Left kidney (tissue), 8 donors: ENCODE data around the gene LPXN. TPM values are rescaled to one million over a fixed set of nuclear protein-coding genes. Genes with fewer than 3 reads are reported as not detected.

Experiments used
- DNase-seq: peaks from one replicate; pipeline ENCODE4 v3.0.0-alpha.2; 2013
- long read RNA-seq, 8 donors: transcript quantifications; one replicate each; lab custom pipeline, GENCODE V29; 2026
- polyA plus RNA-seq: library from polyadenylated mRNA; unstranded; fragments of 120-200 nt; gene quantifications from one replicate; pipeline ENCODE4 v1.2.1, GENCODE V29; 2013; ENCODE audit not compliant: insufficient read length

The LPXN gene
- 10.9 TPM for polyA plus RNA-seq
- long read RNA-seq, donor 1 = 0 reads
- long read RNA-seq, donor 2 = 0 reads
- long read RNA-seq, donor 3, partial matches to known transcripts = 31 of 42 reads
- long read RNA-seq, donor 3, other reads (novel, unspliced or antisense) = 11 of 42 reads
- long read RNA-seq, donor 4 = 0 reads
- long read RNA-seq, donor 5, partial matches to known transcripts = 0 of 2 reads
- long read RNA-seq, donor 5, other reads (novel, unspliced or antisense) = 0 of 2 reads
- long read RNA-seq, donor 6, partial matches to known transcripts = 0 of 1 reads
- long read RNA-seq, donor 6, other reads (novel, unspliced or antisense) = 0 of 1 reads
- long read RNA-seq, donor 7, partial matches to known transcripts = 0 of 2 reads
- long read RNA-seq, donor 7, other reads (novel, unspliced or antisense) = 0 of 2 reads
- long read RNA-seq, donor 8 = 0 reads

DNA sequence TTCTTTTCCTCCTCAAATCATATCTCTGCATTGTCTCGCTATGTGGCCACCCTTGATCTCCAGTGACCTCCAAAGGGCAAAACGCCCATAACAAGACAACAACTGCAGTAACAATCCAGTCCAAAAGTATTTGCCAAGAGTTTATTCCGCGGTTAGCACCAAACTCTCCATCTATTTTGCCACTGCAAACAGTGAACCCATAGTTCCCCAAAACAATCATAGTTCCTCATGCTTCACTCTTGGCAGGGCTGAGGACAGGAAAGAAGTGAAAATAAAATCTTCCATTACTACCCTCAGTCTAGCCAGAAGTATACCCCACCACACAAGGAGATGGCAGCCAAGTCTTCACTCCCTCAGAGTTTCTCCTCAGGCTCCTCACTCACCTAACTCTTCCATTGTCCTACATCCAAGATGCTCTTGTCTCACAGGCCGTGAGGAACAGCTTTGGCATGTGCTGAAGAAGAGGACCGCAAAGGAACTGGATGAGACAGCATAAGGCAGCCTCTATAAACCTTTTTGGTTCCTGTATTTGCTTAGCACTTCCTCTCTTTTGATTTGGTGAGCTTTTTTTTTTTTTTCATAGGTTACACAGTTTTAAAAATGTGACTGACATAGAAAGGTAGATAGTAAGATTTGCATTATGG, at the start of gene LPXN:
LPXN (minus strand) TSS at position 480 of the 644 bp plus-strand sequence; CDS start at position 396, 84 bp downstream.
- DNase-seq = no peak

DNA sequence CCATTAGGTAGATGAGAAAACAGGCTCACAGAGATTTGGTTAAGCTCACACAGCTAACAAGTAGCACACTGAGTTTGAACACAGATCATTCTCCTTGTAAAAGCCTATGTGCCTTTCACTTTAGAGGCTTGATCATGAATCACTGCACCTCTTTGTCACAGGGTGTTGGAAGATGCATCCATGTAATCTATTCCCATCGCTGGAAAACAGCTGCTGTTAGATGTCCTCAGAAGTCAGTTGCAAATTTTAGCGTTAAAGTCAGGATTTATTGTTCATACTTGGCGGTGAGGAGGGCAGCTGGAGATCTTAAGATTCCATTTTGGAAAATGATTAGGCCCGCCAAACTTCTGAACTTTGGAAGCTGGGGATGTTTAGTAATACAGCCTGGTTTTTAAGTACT, 49.4 kb upstream of the LPXN start:
- DNase-seq = no peak

GRCh38 chr11:58622344-58622743, 46.7 kb upstream of the LPXN start, which contains the start of gene CNTF:
Gene CNTF (plus strand): TSS chr11:58622665. CDS start chr11:58622753, 88 bp downstream.
- DNase-seq = no peak

GRCh38 chr11:58621586-58622262, 46.1 kb upstream of the LPXN start:
- DNase-seq = no peak

DNA sequence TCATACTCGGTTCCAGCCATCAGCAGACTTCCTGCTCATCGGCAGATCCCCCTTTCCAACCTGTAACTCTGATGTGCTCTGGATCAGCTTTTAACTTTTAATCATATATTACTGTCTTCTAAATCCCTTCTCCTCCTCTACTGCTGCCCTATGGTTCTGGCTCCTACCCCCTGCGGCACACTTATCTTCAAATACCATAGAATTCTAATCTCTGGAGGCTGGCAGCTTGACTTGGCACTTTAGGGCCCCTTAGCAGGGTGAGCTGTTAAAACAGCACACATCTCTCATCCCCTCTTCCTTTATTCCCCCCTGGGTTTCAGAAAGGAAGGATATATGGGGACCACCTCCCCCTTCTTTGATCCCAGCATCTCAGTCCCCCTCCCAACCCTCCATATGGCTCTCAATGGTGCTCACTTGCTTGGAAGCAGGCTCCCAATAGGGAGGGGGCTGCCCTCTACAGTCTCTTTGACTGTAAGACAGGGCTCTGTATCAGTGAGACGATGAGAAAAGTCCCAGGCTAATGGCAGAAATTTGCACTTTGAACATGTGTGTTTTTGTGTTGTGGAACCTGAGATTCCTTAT, 42.4 kb upstream of the LPXN start:
- no peak for DNase-seq

DNA sequence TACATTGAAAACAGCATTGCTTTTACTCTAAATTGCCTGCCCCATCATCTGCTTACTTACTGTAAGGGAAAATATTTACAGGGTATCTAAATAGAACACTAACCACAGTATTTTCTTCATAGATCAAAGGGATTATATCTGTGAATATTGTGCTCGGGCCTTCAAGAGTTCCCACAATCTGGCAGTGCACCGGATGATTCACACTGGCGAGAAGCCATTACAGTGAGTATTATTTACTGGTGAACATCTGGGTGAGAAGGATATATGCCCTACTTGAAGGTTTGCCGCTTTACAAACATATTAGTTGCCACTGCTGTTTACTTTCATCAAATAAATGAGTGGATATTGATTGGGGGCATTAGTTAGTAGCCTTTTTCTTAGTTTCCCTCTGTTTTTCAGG, 40.9 kb upstream of the LPXN start:
- DNase-seq = no peak

GRCh38 chr11:58615559-58615958, 39.9 kb upstream of the LPXN start:
- no peak for DNase-seq

DNA sequence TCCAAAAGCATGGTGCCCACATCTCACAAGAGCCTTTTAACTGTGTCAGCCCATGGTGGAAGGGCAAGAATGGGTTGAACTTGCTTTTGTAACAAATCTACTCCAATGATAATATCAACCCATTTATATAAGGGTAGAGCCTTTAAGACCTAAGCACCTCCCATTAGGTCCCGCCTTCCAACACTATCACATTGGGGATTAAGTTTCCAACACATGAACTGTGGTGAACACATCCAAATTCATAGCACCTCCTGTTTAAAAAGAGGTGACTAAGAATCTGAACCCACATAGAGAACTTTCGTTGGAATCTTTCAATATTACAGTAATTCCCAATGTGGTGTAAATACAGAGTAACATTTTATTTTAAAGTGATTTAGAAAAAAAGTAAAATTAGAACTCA, 37.6 kb upstream of the LPXN start:
- no peak for DNase-seq

DNA sequence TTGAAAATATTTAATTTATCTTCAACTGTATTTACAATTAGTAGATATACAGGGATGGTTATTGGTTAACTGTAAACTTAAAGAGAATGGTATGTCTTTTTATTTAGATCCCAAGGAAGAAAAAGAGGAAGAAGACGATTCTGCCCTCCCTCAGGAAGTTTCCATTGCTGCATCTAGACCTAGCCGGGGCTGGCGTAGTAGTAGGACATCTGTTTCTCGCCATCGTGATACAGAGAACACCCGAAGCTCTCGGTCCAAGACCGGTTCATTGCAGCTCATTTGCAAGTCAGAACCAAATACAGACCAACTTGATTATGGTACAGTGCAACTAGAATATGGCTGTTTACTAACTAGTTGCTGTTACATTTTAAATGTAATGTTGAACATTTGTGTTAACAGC, 34.1 kb upstream of the LPXN start:
- no peak for DNase-seq

- no peak for DNase-seq
Measured at GRCh38 chr11:58608331-58608730, 32.7 kb upstream of the LPXN start.

GRCh38 chr11:58606930-58607714, 31.5 kb upstream of the LPXN start:
- no peak for DNase-seq

GRCh38 chr11:58600510-58600909, 24.9 kb upstream of the LPXN start:
- DNase-seq = no peak

GRCh38 chr11:58597486-58598144, 22.0 kb upstream of the LPXN start:
- DNase-seq = no peak

- no peak for DNase-seq
Measured at GRCh38 chr11:58596621-58597020, 21.0 kb upstream of the LPXN start.

DNA sequence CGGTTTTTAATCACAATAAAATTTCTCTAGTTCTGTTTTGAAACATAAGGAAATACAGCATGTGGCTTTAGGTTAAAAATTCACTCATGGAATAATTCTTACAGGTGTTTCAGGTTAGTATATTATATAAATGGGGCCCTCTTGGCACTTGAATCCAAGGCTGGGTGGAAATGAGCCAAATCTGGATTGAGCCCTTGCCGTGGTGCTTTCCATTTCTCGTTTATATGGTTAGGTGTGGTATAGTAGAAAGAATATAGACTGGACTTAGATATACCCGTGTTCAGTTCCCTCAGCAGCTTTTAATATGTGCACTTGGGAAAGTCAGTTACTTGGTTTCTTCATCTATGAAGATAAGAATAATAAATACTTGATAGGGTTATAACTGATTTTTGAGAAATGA, 19.2 kb upstream of the LPXN start:
- DNase-seq = no peak

GRCh38 chr11:58592760-58593472, 17.3 kb upstream of the LPXN start:
- DNase-seq = no peak

DNA sequence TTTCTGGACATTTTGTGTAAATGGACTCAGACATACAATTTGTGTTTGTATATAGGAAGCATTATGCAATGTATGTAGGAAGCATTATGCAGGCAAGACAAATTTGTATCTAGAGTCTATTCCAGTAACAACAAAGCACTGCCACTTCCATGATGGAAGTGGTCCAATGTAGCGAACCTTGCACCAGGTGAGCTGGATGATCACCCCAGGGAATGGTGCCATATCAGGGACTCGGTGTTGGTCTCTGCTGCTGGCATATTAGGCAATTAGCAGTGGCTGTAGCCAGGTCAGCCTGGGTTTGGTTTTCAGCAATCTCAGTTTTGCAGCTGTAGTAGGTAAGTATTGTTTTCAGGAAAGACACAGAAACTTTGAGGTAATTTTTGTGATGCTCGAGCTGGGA, 16.0 kb upstream of the LPXN start:
- no peak for DNase-seq

GRCh38 chr11:58586998-58587397, 11.3 kb upstream of the LPXN start:
- no peak for DNase-seq

GRCh38 chr11:58582437-58582836, 6.8 kb upstream of the LPXN start:
- DNase-seq = no peak

GRCh38 chr11:58580311-58580710, 4.7 kb upstream of the LPXN start:
- peak; percentile 3 for DNase-seq
